ENCODE data around the gene EIF4G2.

Gene EIF4G2

GRCh38 chr11:10805741-10806140 is 3.0 kb downstream of the EIF4G2 start:
- TF ChIP-seq CTCF (IDR thresholded peaks at IDR 0.05; ENCODE audit: poor library complexity, severe bottlenecking): no peak
- Histone ChIP-seq H3K36me3 (ENCODE audit: low read depth) (peaks cover 76% of the 10 kb centered on the region), H3K4me1 (ENCODE audit: insufficient read depth, poor library complexity, severe bottlenecking) (peaks cover 14% of the 10 kb centered on the region), H3K27ac (ENCODE audit: poor library complexity, severe bottlenecking) (peak overlapping the region; percentile 4), H3K9me3 (ENCODE audit: severe bottlenecking) (no peaks in the 10 kb centered on the region), H3K27me3 (ENCODE audit: insufficient read depth, poor library complexity, severe bottlenecking) (no peaks in the 10 kb centered on the region), H3K4me3 (ENCODE audit: severe bottlenecking) (no peak overlapping the region)
- DNase-seq (ENCODE audit: low spot score): no peak
- no peak for ATAC-seq (ENCODE audit: low read depth)

- Histone ChIP-seq H3K27ac (ENCODE audit: poor library complexity, severe bottlenecking) (no peak overlapping the region), H3K9me3 (ENCODE audit: severe bottlenecking) (no peaks in the 10 kb centered on the region), H3K4me3 (ENCODE audit: severe bottlenecking) (no peak overlapping the region), H3K27me3 (ENCODE audit: insufficient read depth, poor library complexity, severe bottlenecking) (no peaks in the 10 kb centered on the region), H3K36me3 (ENCODE audit: low read depth) (peaks cover 97% of the 10 kb centered on the region), H3K4me1 (ENCODE audit: insufficient read depth, poor library complexity, severe bottlenecking) (peaks cover 14% of the 10 kb centered on the region)
- TF ChIP-seq CTCF (IDR thresholded peaks at IDR 0.05; ENCODE audit: poor library complexity, severe bottlenecking): no peak
- ATAC-seq (ENCODE audit: low read depth): no peak
- no peak for DNase-seq (ENCODE audit: low spot score)
Observed at GRCh38 chr11:10803676-10804075, 5.0 kb downstream of the EIF4G2 start.

GRCh38 chr11:10800292-10800691 is 8.4 kb downstream of the EIF4G2 start:
- ATAC-seq (ENCODE audit: low read depth) (no peak), DNase-seq (ENCODE audit: low spot score) (no peak)
- H3K27me3 ChIP-seq (ENCODE audit: insufficient read depth, poor library complexity, severe bottlenecking): no peaks in the 10 kb centered on the region
- no peaks in the 10 kb centered on the region for H3K4me1 ChIP-seq (ENCODE audit: insufficient read depth, poor library complexity, severe bottlenecking)
- no peak overlapping the region for H3K27ac ChIP-seq (ENCODE audit: poor library complexity, severe bottlenecking)
- H3K36me3 ChIP-seq (ENCODE audit: low read depth): peaks cover 91% of the 10 kb centered on the region
- H3K9me3 ChIP-seq (ENCODE audit: severe bottlenecking): no peaks in the 10 kb centered on the region
- H3K4me3 ChIP-seq (ENCODE audit: severe bottlenecking): no peak overlapping the region
- TF ChIP-seq CTCF (IDR thresholded peaks at IDR 0.05; ENCODE audit: poor library complexity, severe bottlenecking): no peak

GRCh38 chr11:10798330-10798928 is 10.3 kb downstream of the EIF4G2 start:
- Histone ChIP-seq H3K36me3 (ENCODE audit: low read depth) (peaks cover 73% of the 10 kb centered on the region), H3K4me1 (ENCODE audit: insufficient read depth, poor library complexity, severe bottlenecking) (no peaks in the 10 kb centered on the region), H3K27me3 (ENCODE audit: insufficient read depth, poor library complexity, severe bottlenecking) (no peaks in the 10 kb centered on the region), H3K4me3 (ENCODE audit: severe bottlenecking) (no peak overlapping the region), H3K9me3 (ENCODE audit: severe bottlenecking) (no peaks in the 10 kb centered on the region), H3K27ac (ENCODE audit: poor library complexity, severe bottlenecking) (no peak overlapping the region)
- ATAC-seq (ENCODE audit: low read depth) (no peak), DNase-seq (ENCODE audit: low spot score) (no peak)
- no peak for TF ChIP-seq CTCF (IDR thresholded peaks at IDR 0.05; ENCODE audit: poor library complexity, severe bottlenecking)

- Histone ChIP-seq H3K36me3 (ENCODE audit: low read depth) (peaks cover 64% of the 10 kb centered on the region), H3K4me3 (ENCODE audit: severe bottlenecking) (no peak overlapping the region), H3K4me1 (ENCODE audit: insufficient read depth, poor library complexity, severe bottlenecking) (no peaks in the 10 kb centered on the region), H3K9me3 (ENCODE audit: severe bottlenecking) (no peaks in the 10 kb centered on the region), H3K27ac (ENCODE audit: poor library complexity, severe bottlenecking) (no peak overlapping the region), H3K27me3 (ENCODE audit: insufficient read depth, poor library complexity, severe bottlenecking) (no peaks in the 10 kb centered on the region)
- TF ChIP-seq CTCF (IDR thresholded peaks at IDR 0.05; ENCODE audit: poor library complexity, severe bottlenecking): no peak
- ATAC-seq (ENCODE audit: low read depth) (no peak), DNase-seq (ENCODE audit: low spot score) (no peak)
Observed at GRCh38 chr11:10797531-10797930, 11.2 kb downstream of the EIF4G2 start.
